B cell (primary cell): ENCODE data around the gene PSMB2.

ENCODE experiments used
- CTCF ChIP-seq: fragments of 200-600 bp; IDR thresholded peaks from one replicate; pipeline ENCODE4 v1.8.0; 2022; ENCODE audit warnings: antibody characterized with exemption, mild to moderate bottlenecking
- EZH2 ChIP-seq: IDR thresholded peaks from 2 replicates; pipeline ENCODE4 v1.6.1; 2012; ENCODE audit warnings: borderline replicate concordance, low read depth, mild to moderate bottlenecking, moderate library complexity, low read length; ENCODE audit not compliant: insufficient read depth, poor library complexity, severe bottlenecking

DNA sequence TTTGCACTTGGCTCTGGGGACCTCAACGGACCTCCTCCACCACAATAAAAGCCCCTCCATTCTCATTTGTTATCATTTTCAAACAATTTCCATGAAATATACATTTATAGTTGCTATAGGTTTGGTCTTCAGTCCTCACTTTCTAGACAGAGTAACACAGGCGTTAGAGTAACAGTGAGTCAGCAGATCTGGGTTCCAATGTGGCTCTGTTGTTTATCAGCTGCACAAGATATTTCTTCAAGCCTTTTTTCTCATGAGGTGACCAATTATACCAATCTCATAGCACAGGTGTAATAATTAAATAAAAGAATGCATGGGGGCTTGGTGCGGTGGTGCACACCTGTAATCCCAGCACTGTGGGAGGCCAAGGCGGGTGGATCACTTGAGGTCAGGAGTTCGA is 32.8 kb upstream of the PSMB2 start:
- TF ChIP-seq CTCF (no peak), EZH2 (no peak)
